ENCODE results near the gene MGAT5B.

DNA sequence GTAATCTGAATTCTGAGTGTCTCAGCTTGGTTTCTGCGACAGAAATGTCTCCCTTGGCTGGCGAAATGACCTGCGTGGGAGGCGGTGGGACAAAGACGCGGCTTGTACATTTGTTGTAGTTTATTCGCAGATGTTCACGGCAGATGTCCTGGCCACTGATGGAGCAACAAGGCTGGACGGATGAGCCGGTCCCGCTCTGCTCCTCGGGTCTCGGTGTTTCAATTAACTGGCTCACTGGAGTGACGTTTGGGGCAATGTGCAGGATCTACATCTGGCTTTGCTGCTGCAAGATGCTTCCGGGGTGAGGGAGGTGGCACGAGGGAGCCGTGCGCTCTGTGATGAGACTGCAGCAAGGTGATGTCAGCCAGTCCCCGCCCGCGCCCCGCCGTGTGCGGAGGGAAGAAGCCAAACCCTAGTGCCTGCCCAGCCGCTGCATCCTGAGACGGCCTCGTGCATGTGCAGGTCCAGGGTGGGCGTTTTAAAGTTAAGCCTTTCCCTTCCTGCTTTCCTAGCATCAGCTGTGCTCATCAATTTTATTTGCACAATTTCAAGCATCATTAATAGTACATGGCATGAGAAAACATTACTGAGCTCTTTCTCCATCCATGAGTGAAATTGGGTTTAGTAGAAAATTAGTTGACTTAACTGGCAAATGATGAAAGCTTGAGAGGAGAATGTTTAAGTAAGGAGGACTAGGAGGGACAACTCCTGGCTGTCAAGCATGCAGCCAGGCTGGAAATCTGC, 44.4 kb downstream of the MGAT5B start:
- TF ChIP-seq, protein P1, sequence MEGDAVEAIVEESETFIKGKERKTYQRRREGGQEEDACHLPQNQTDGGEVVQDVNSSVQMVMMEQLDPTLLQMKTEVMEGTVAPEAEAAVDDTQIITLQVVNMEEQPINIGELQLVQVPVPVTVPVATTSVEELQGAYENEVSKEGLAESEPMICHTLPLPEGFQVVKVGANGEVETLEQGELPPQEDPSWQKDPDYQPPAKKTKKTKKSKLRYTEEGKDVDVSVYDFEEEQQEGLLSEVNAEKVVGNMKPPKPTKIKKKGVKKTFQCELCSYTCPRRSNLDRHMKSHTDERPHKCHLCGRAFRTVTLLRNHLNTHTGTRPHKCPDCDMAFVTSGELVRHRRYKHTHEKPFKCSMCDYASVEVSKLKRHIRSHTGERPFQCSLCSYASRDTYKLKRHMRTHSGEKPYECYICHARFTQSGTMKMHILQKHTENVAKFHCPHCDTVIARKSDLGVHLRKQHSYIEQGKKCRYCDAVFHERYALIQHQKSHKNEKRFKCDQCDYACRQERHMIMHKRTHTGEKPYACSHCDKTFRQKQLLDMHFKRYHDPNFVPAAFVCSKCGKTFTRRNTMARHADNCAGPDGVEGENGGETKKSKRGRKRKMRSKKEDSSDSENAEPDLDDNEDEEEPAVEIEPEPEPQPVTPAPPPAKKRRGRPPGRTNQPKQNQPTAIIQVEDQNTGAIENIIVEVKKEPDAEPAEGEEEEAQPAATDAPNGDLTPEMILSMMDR (IDR thresholded peaks at IDR 0.05) = no peak
- TF ChIP-seq POLR2A (IDR thresholded peaks at IDR 0.05) = no peak
